Measurements from ENCODE around the gene KRT17.

KRT17 gene

DNA sequence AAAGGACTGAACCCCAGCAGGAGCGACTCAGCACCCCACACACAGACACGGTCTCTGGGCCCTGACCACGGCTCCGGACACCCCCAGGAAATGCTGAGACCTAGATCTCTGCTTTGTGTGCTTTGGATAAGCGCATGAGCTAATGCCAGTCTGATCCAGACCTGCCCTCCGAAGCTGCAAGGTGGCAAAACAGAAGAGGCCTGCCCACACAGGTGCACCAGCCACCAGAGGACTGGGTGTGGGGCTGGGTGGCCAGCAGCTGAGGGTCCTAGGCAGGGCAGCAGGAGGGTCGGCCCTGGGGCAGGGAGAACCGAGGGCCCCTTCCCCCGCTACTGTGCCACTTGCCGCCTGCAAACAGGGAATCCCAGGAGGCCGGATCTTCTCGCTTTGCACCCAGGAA is 33.6 kb upstream of the KRT17 start:
- TF ChIP-seq, protein P1, sequence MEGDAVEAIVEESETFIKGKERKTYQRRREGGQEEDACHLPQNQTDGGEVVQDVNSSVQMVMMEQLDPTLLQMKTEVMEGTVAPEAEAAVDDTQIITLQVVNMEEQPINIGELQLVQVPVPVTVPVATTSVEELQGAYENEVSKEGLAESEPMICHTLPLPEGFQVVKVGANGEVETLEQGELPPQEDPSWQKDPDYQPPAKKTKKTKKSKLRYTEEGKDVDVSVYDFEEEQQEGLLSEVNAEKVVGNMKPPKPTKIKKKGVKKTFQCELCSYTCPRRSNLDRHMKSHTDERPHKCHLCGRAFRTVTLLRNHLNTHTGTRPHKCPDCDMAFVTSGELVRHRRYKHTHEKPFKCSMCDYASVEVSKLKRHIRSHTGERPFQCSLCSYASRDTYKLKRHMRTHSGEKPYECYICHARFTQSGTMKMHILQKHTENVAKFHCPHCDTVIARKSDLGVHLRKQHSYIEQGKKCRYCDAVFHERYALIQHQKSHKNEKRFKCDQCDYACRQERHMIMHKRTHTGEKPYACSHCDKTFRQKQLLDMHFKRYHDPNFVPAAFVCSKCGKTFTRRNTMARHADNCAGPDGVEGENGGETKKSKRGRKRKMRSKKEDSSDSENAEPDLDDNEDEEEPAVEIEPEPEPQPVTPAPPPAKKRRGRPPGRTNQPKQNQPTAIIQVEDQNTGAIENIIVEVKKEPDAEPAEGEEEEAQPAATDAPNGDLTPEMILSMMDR (conservative IDR thresholded peaks at IDR 0.05; ENCODE audit: control insufficient read depth, insufficient read depth, low read depth, low read length): no peak
- no peak overlapping the region for H3K4me3 ChIP-seq (ENCODE audit: control insufficient read depth, low read depth, low read length)
- DNase-seq (ENCODE audit: low read depth): no peak

DNA sequence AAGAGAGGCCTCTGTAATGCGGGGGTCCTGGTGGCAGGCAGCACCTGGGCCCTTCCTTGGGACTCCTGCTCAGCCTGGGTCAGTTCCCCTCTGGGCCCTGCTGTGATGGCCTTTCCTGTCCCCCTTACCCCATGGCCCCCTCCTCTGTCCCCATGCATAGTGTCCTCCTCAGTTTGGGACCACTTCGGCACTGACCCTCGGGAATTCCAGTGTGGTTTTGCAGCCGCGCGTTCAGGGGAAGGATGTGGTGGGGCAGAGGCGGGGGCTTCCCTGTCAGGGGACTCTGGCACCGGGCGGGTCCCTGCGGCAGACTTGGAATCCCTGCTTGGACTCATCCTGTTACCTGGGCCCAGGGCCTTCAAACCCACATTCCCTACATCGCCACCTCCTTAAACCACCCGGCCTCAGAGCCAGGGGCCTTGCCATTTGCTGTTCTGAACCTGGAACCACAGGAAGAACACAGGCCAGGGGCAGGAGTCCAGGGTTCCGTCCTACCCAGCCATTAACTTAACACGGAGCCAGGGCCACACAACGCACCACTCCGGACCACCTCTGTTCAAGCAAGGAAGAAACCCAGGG is 32.9 kb upstream of the KRT17 start:
- H3K4me3 ChIP-seq (ENCODE audit: control insufficient read depth, low read depth, low read length): no peak overlapping the region
- TF ChIP-seq, protein P1 (conservative IDR thresholded peaks at IDR 0.05; ENCODE audit: control insufficient read depth, insufficient read depth, low read depth, low read length): no peak
- no peak for DNase-seq (ENCODE audit: low read depth)

DNA sequence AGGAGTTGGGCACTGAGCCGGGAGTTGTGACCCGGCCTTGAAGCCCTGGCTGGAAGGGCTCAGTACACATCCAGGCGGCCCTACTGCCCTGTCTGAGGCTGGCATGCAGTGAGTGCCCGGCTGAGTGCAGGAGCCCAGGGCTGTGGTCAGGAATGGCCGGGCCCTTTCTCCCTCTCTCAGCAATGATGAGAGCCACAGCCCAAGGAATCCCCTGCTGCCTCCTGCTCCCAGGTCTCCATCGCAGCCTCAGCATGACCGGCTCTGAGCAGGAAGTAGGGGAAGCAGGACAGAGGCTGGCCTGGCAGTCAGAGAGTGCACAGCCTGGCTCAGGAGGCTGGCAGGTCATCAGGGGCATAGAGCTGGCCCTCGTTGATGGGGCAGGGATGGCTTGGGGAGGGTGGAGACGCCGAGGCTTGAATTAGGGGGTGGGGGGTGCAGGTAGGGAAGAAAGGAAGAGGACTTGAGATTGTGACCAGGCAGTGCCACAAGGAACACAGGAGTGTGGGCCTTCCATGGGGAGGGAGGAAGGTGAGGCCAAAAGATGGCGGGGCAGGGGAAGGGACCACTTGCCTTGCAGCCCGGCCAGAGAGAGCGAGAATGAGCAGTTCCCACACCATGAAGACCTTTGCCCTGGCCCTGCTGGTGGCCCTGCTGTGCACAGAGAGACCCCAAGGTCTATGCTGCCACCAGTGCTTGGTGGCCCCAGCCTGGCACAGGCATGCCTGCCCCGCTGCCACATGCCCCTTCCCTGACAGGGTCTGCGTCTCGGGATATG is 32.1 kb upstream of the KRT17 start:
- no peak overlapping the region for H3K4me3 ChIP-seq (ENCODE audit: control insufficient read depth, low read depth, low read length)
- TF ChIP-seq, protein P1 (conservative IDR thresholded peaks at IDR 0.05; ENCODE audit: control insufficient read depth, insufficient read depth, low read depth, low read length): no peak
- DNase-seq (ENCODE audit: low read depth): no peak

DNA sequence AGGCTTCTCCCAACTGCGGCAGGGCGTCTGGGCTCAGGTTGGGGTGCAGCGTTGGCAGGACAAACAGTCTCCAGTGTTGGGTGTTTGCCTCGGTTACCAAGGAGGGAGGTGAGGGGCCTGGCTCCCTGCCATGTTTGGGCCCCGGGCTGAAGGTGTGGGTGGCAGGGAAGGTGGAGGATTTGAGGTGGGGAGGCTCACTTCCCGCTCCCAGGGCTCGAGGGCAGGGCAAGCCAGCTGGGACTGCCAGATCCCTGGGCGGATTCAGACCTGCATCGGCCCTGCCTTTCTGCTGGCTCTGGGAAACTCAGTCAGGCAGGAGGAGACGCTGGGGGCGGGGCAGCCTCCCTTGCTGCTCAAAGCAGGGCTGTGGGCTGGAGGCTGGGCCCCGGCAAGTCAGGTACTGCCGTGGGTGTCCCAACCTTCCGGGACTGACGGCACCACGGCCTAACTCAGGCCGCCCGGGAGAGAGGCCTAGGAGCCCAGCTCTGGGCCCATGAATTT is 31.3 kb upstream of the KRT17 start:
- no peak for DNase-seq (ENCODE audit: low read depth)
- H3K4me3 ChIP-seq (ENCODE audit: control insufficient read depth, low read depth, low read length): no peak overlapping the region
- TF ChIP-seq, protein P1 (conservative IDR thresholded peaks at IDR 0.05; ENCODE audit: control insufficient read depth, insufficient read depth, low read depth, low read length): no peak

DNA sequence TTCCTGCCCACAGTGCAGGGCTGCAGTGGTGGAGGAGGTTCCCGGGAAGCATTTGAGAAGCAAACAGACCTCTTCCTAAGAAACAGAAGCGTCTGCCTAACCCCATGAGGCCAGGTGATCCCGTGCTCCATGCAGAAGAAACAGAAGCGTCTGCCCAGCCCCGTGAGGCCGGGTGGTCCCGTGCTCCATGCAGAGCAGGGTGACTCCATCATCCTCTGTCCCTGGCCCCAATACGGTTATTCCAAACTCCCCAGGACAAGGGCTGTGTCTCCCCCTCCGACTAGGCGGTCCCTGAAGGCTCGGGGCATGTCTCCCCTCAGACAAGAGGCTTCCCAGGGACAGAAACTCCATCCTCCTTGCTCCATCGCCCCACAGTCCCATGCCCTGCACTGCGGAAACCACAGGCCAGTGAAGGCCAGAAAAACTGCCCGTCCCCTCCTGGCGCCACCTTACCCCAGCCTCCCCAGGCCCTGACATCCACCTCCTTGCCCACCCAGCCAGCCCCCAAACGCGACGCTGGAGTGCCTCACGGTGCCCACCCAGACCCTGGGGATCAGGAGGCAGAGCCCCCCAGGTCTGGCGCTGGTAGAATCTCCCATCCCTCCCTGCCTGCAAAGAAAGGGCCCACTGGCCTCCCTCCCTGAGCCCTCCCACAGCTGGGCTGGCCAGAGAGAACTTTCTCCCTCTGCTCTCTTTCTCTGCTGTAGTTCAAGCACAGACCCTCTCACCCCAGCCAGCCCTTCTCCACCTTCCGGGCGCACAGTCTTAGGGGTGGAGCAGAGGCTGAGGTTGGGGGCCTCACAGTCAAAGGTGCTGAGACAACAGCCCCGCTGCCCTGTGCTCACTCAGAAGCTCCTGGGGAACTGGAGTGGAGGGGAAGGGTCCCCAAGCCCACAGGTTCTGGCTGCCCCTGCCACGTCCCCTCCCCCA is 30.6 kb upstream of the KRT17 start:
- DNase-seq (ENCODE audit: low read depth): no peak
- TF ChIP-seq, protein P1 (conservative IDR thresholded peaks at IDR 0.05; ENCODE audit: control insufficient read depth, insufficient read depth, low read depth, low read length): no peak
- H3K4me3 ChIP-seq (ENCODE audit: control insufficient read depth, low read depth, low read length): no peak overlapping the region

DNA sequence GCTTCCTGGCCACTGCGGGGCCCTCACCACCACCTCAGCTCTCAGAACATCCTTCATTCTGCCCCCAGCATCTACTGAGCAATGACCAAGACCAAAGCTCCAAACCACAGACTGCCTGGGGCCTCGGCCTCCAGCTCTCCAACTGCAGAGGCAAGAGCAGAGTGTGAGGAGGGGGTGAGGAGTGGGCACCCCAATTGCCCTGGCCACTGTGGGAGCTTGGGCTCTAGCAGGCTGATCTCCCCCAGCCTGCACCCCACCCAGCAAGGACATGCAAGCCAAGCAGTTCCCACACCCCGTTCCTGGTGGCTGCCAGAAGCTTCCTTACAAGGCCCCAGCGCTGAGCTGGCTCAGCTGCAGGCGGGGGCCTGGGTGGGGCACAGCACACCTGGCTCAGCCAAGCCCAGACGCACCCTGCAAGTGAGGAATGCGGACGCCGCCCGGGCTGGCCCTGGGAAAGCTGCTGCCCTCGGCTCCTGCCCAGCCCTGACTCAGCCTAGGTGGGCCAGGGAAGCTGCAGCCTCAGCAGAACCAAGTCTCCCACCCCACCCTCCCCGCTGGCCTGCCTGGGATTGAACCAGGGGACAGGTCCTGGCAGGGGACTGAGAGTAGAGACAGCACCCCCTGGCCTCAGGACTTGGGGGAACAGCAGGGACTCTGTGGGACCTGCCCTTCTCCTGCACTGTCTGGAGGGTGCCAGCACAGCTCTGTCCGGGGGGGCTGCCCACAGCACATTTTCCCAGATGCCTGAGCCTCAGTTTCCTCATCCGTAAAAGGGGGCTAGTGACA is 29.7 kb upstream of the KRT17 start:
- H3K4me3 ChIP-seq (ENCODE audit: control insufficient read depth, low read depth, low read length): no peak overlapping the region
- TF ChIP-seq, protein P1 (conservative IDR thresholded peaks at IDR 0.05; ENCODE audit: control insufficient read depth, insufficient read depth, low read depth, low read length): no peak
- DNase-seq (ENCODE audit: low read depth): no peak
